GM12878 (cell line): ENCODE data around the gene RDH16. TPM values are rescaled to one million over a fixed set of nuclear protein-coding genes. Genes with fewer than 3 reads are reported as not detected.
"Not testable (repeated sequence)": the region's sequence is repeated elsewhere in the genome, so short reads cannot be mapped to it uniquely, and the experiment has no call there.

ENCODE experiments used
- ATAC-seq: fragments of 200-7000 bp; cut with Tn5 transposase; 3 replicates; pipeline ENCODE4 v1.9.1; 2020; ENCODE audit warnings: mild to moderate bottlenecking, moderate library complexity
- BruUV-seq: library from RNA; stranded (reverse); fragments of 400-500 nt; replicated peaks from 2 replicates; lab custom pipeline; 2021; lab: Mats Ljungman, UMichigan
- CTCF ChIA-PET: fragments of 300-600 bp; sonication (Branson Sonifier 250); formaldehyde crosslinking; extraction: SDS; loops from one replicate; lab custom pipeline; 2021; ENCODE audit warnings: inconsistent platforms; lab: Yijun Ruan, JAX
- POLR2A ChIA-PET: fragments of 350-600 bp; formaldehyde crosslinking; extraction: SDS; loops from one replicate; lab custom pipeline; 2021; ENCODE audit warnings: inconsistent platforms; lab: Charles Lee
- RAD21 ChIA-PET: fragments of 300-600 bp; sonication (Branson Sonifier 250); formaldehyde crosslinking; loops from one replicate; lab custom pipeline; 2023; ENCODE audit warnings: antibody characterized with exemption; ENCODE audit not compliant: unreplicated experiment; lab: Charles Lee
- SMC1A ChIA-PET: fragments of 300-600 bp; sonication (Branson Sonifier 250); formaldehyde crosslinking; loops from one replicate; lab custom pipeline; 2023; ENCODE audit not compliant: unreplicated experiment, uncharacterized antibody; lab: Charles Lee
- DNase-seq: peaks from one replicate; pipeline ENCODE4 v3.0.0-alpha.2; 2011; ENCODE audit warnings: low read depth, low spot score
- FAIRE-seq: peaks from 3 replicates; lab custom pipeline; 2011; peaks lifted over from hg19 to GRCh38; lab: Jason Lieb, UNC
- H2AFZ ChIP-seq: 2 replicates; pipeline ENCODE4 v1.6.0; 2011; ENCODE audit warnings: low read depth, low read length, control low read depth; ENCODE audit not compliant: control insufficient read depth
- H3K27ac ChIP-seq: 2 replicates; pipeline ENCODE4 v1.5.1; 2011; ENCODE audit warnings: control low read depth; ENCODE audit not compliant: control insufficient read depth, insufficient read depth
- H3K27me3 ChIP-seq, 2 experiments: replicated peaks in 1 of 2; 2 replicates each; pipeline versions ENCODE4 v1.6.0 to v1.6.1; 2011; ENCODE audit warnings: low read length in 1 of 2; ENCODE audit not compliant: control insufficient read depth in 2 of 2, insufficient read depth in 2 of 2
- H3K36me3 ChIP-seq, 2 experiments: 2 replicates each; pipeline ENCODE4 v1.5.1; 2011; ENCODE audit warnings: low read length in 1 of 2; ENCODE audit not compliant: control insufficient read depth in 2 of 2, insufficient read depth in 2 of 2
- H3K4me1 ChIP-seq: 2 replicates; pipeline ENCODE4 v1.6.1; 2011; ENCODE audit warnings: mild to moderate bottlenecking, low read length, moderate library complexity, mixed read lengths; ENCODE audit not compliant: control insufficient read depth, insufficient read depth
- H3K4me2 ChIP-seq: 2 replicates; pipeline ENCODE4 v1.6.0; 2011; ENCODE audit warnings: control low read depth; ENCODE audit not compliant: control insufficient read depth, insufficient read depth
- H3K4me3 ChIP-seq: fragments of 200-600 bp; sonication (generic); 2 replicates; pipeline ENCODE4 v1.5.1; 2016
- H3K79me2 ChIP-seq: 2 replicates; pipeline ENCODE4 v1.6.0; 2011; ENCODE audit warnings: low read length; ENCODE audit not compliant: control insufficient read depth, insufficient read depth
- H3K9ac ChIP-seq: 2 replicates; pipeline ENCODE4 v1.8.0; 2011; ENCODE audit warnings: low read length, control low read depth, mixed read lengths; ENCODE audit not compliant: control insufficient read depth, insufficient read depth
- H3K9me3 ChIP-seq: replicated peaks from 3 replicates; pipeline ENCODE4 v1.5.1; 2011; ENCODE audit warnings: mild to moderate bottlenecking, low read length; ENCODE audit not compliant: control insufficient read depth, insufficient read depth
- H4K20me1 ChIP-seq: 2 replicates; pipeline ENCODE4 v1.6.0; 2011; ENCODE audit not compliant: control insufficient read depth, insufficient read depth
- TBL1XR1 ChIP-seq: IDR thresholded peaks from 2 replicates; pipeline ENCODE4 v1.6.1; 2012; ENCODE audit warnings: low read depth, low read length, improper control_type of control experiment
- WRNIP1 ChIP-seq: IDR thresholded peaks from 2 replicates; pipeline ENCODE4 v1.6.1; 2011; ENCODE audit warnings: low read depth, low read length, improper control_type of control experiment, borderline replicate concordance
- WGBS: methylation state at CpG from one replicate; pipeline ENCODE4 v1.1.6; 2016; ENCODE audit warnings: low lambda C conversion rate; ENCODE audit not compliant: insufficient replicate concordance, insufficient coverage; ENCODE audit errors: missing lambda C conversion rate; 5-methylcytosine and 5-hydroxymethylcytosine counted together
- in situ Hi-C: fragments of 300-500 bp; cut with MboI; formaldehyde crosslinking; loops from 9 replicates; pipeline ENCODE4 v1.14.3; 2018; ENCODE audit warnings: mixed read lengths
- intact Hi-C: fragments of 100-400 bp; cut with micrococcal nuclease; formaldehyde crosslinking; loops from one replicate; pipeline ENCODE4 v1.14.2; 2022; ENCODE audit not compliant: unreplicated experiment
- polyA plus RNA-seq, 11 experiments: library from polyadenylated mRNA; depleted of rRNA in 4 of 11; unstranded in 6 of 11; stranded (reverse) in 5 of 11; fragments of >200 nt; fragmentation: Nextera tagmentation in 4 of 11; fragmentation: Illumina TruSeq in 1 of 11; extraction: Ambion mirVana in 4 of 11; extraction: Trizol in 1 of 11; gene quantifications; 1 replicate in 1 of 11; 2 replicates in 10 of 11; pipeline versions ENCODE4 v1.2.1 to v1.2.3, GENCODE V29; 2011 to 2016; ENCODE audit warnings: inconsistent platforms in 2 of 11, missing spikeins in 2 of 11, low read depth in 1 of 11
- total RNA-seq, 4 experiments: library from RNA; depleted of rRNA in 3 of 4; stranded (reverse); fragments of >200 nt in 3 of 4; fragmentation: Illumina TruSeq in 1 of 4; extraction: Trizol in 1 of 4; gene quantifications; 2 replicates each; pipeline versions ENCODE4 v1.2.1 to v1.2.3, GENCODE V29; 2013 to 2021
- TF ChIP-seq, protein P1 (sequence below): fragments of 450-650 bp; IDR thresholded peaks from 2 replicates; pipeline ENCODE4 v1.6.1; 2017; ENCODE audit warnings: mild to moderate bottlenecking, moderate library complexity

Gene RDH16
- total and polyA plus RNA-seq, 10 of the 15 experiments (the other 5 are each of a cell fraction or from before 2014, with no cell fraction given): 0.04 to 0.31 (median 0.06) TPM

- ChIA-PET RAD21 (no interaction called here), CTCF (no interaction called here), POLR2A (no interaction called here), SMC1A (no interaction called here)
- no peak overlapping the region for H2AFZ ChIP-seq
- H3K27ac ChIP-seq: no peak overlapping the region
- no TSS peak for BruUV-seq
- FAIRE-seq: no peak
- no peaks in the 10 kb centered on the region; the same call in 2 of the 3 replicates for H3K9me3 ChIP-seq
- H4K20me1 ChIP-seq: no peaks in the 10 kb centered on the region
- in situ Hi-C loops (no loop called here), intact Hi-C loops (no loop called here)
- ATAC-seq: no peak
- H3K9ac ChIP-seq: no peak overlapping the region
- DNase-seq: no peak
- H3K79me2 ChIP-seq: no peaks in the 10 kb centered on the region
- H3K36me3 ChIP-seq: no peaks in the 10 kb centered on the region
- WGBS: 66% methylated on average over 4 of the region's 4 CpGs
- no peak for TF ChIP-seq WRNIP1
- TF ChIP-seq, protein P1, sequence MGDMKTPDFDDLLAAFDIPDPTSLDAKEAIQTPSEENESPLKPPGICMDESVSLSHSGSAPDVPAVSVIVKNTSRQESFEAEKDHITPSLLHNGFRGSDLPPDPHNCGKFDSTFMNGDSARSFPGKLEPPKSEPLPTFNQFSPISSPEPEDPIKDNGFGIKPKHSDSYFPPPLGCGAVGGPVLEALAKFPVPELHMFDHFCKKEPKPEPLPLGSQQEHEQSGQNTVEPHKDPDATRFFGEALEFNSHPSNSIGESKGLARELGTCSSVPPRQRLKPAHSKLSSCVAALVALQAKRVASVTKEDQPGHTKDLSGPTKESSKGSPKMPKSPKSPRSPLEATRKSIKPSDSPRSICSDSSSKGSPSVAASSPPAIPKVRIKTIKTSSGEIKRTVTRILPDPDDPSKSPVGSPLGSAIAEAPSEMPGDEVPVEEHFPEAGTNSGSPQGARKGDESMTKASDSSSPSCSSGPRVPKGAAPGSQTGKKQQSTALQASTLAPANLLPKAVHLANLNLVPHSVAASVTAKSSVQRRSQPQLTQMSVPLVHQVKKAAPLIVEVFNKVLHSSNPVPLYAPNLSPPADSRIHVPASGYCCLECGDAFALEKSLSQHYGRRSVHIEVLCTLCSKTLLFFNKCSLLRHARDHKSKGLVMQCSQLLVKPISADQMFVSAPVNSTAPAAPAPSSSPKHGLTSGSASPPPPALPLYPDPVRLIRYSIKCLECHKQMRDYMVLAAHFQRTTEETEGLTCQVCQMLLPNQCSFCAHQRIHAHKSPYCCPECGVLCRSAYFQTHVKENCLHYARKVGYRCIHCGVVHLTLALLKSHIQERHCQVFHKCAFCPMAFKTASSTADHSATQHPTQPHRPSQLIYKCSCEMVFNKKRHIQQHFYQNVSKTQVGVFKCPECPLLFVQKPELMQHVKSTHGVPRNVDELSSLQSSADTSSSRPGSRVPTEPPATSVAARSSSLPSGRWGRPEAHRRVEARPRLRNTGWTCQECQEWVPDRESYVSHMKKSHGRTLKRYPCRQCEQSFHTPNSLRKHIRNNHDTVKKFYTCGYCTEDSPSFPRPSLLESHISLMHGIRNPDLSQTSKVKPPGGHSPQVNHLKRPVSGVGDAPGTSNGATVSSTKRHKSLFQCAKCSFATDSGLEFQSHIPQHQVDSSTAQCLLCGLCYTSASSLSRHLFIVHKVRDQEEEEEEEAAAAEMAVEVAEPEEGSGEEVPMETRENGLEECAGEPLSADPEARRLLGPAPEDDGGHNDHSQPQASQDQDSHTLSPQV: no peak
- TF ChIP-seq TBL1XR1: no peak
- H3K27me3 ChIP-seq: no peaks in the 10 kb centered on the region; a peak in 1 of 4 replicates
- no peak overlapping the region for H3K4me2 ChIP-seq
- no peak overlapping the region for H3K4me3 ChIP-seq
- peaks cover 6% of the 10 kb centered on the region; the same call in 1 of the 2 replicates for H3K4me1 ChIP-seq
Measured at GRCh38 chr12:56943878-56944277, 13.5 kb downstream of the RDH16 start.

GRCh38 chr12:56943374-56943773 lies 14.0 kb downstream of the RDH16 start:
- H3K4me3 ChIP-seq, POLR2A ChIA-PET, CTCF ChIA-PET, H3K9ac ChIP-seq, H2AFZ ChIP-seq, H3K36me3 ChIP-seq, H3K4me1 ChIP-seq, H3K79me2 ChIP-seq, in situ Hi-C loops, H3K27ac ChIP-seq, RAD21 ChIA-PET, SMC1A ChIA-PET, ATAC-seq, FAIRE-seq, H3K27me3 ChIP-seq, intact Hi-C loops, BruUV-seq, H4K20me1 ChIP-seq, DNase-seq, H3K9me3 ChIP-seq, H3K4me2 ChIP-seq: not testable (repeated sequence)
- WGBS: 50% methylated on average over 1 of the region's 1 CpG
